GM12874 (cell line): ENCODE data around the gene MARCKSL1.

Experiments used
- CTCF ChIP-seq: IDR thresholded peaks from 2 replicates; pipeline ENCODE4 v1.5.1; 2011; ENCODE audit warnings: low read depth, mild to moderate bottlenecking, control low read depth, low read length, moderate library complexity; ENCODE audit not compliant: insufficient read depth

MARCKSL1 gene

GRCh38 chr1:32329931-32330466 lies 6.0 kb downstream of the MARCKSL1 start:
- TF ChIP-seq CTCF = no peak

- TF ChIP-seq CTCF = no peak
Observed at GRCh38 chr1:32327204-32327603, 8.8 kb downstream of the MARCKSL1 start.

- no peak for TF ChIP-seq CTCF
Observed at GRCh38 chr1:32321712-32322291, 14.2 kb downstream of the MARCKSL1 start.

- TF ChIP-seq CTCF = no peak
Observed at GRCh38 chr1:32318127-32318869, 17.7 kb downstream of the MARCKSL1 start.

GRCh38 chr1:32316903-32317277 lies 19.1 kb downstream of the MARCKSL1 start:
- no peak for TF ChIP-seq CTCF

GRCh38 chr1:32311709-32312393 lies 24.2 kb downstream of the MARCKSL1 start:
- TF ChIP-seq CTCF = no peak

GRCh38 chr1:32309960-32310359 lies 26.1 kb downstream of the MARCKSL1 start:
- TF ChIP-seq CTCF = no peak
